CD4-positive, alpha-beta T cell treated with Interleukin-4 for 1 hour (primary cell): ENCODE measurements around the gene BRSK1.

Experiments
- DNase-seq, 2 donors: peaks; one replicate each; pipeline ENCODE4 v3.0.0-alpha.2; 2020 to 2022

Gene BRSK1

GRCh38 chr19:55273978-55274707 is 9.7 kb upstream of the BRSK1 start:
- DNase-seq, result no peak

GRCh38 chr19:55275851-55276719 is 7.7 kb upstream of the BRSK1 start:
- DNase-seq, result peak; percentile 36 to 60

GRCh38 chr19:55276720-55277430 is 6.9 kb upstream of the BRSK1 start:
- peak; percentile 38 to 45 for DNase-seq

- no peak for DNase-seq
Measured at GRCh38 chr19:55277494-55277893, 6.3 kb upstream of the BRSK1 start.

- no peak for DNase-seq
Measured at GRCh38 chr19:55278391-55279135, 5.2 kb upstream of the BRSK1 start.

- no peak for DNase-seq
Measured at GRCh38 chr19:55279340-55279739, 4.5 kb upstream of the BRSK1 start.

GRCh38 chr19:55279770-55280643 is 3.8 kb upstream of the BRSK1 start, which contains the start of gene HSPBP1:
Gene HSPBP1, minus strand, starts transcription at chr19:55280110. Its CDS starts 502 bp downstream, at chr19:55279608.
- peak; percentile 98 for DNase-seq

- no peak for DNase-seq
Measured at GRCh38 chr19:55284405-55285058, 735 bp downstream of the BRSK1 start.

- DNase-seq, result no peak
Measured at GRCh38 chr19:55285229-55285890, 1.6 kb downstream of the BRSK1 start.

GRCh38 chr19:55287361-55288079 is 3.7 kb downstream of the BRSK1 start:
- no peak for DNase-seq

GRCh38 chr19:55289117-55289796 is 5.5 kb downstream of the BRSK1 start:
- no peak for DNase-seq

GRCh38 chr19:55297267-55297666 is 13.5 kb downstream of the BRSK1 start:
- no peak for DNase-seq

- no peak for DNase-seq
Measured at GRCh38 chr19:55299991-55300390, 16.2 kb downstream of the BRSK1 start.

- no peak for DNase-seq
Measured at GRCh38 chr19:55300886-55301458, 17.2 kb downstream of the BRSK1 start.

- peak; percentile 93 for DNase-seq
Measured at GRCh38 chr19:55301459-55302317, 17.9 kb downstream of the BRSK1 start.

GRCh38 chr19:55302318-55302703 is 18.5 kb downstream of the BRSK1 start:
- DNase-seq, result no peak

- no peak for DNase-seq
Measured at GRCh38 chr19:55303477-55303876, 19.7 kb downstream of the BRSK1 start.
